Breast epithelium (tissue), 3 donors: ENCODE measurements around the gene TMEM198.
A peak's percentile ranks its signal among the peaks of the same experiment; 100 is the strongest.

Experiments used
- CTCF ChIP-seq, 3 donors: fragments of 450-650 bp; IDR thresholded peaks; one replicate each; pipeline ENCODE4 v1.5.1; 2016 to 2017; ENCODE audit warnings: antibody characterized with exemption in 3 of 3, mild to moderate bottlenecking in 3 of 3, moderate library complexity in 3 of 3
- POLR2A ChIP-seq: fragments of 450-650 bp; IDR thresholded peaks from one replicate; pipeline ENCODE4 v1.6.1; 2016; ENCODE audit warnings: antibody characterized with exemption, mild to moderate bottlenecking, moderate library complexity
- POLR2AphosphoS5 ChIP-seq, 3 donors: sonication (generic); formaldehyde crosslinking; IDR thresholded peaks; one replicate each; pipeline ENCODE4 v1.6.1; 2017; ENCODE audit warnings: antibody characterized with exemption in 3 of 3

- TF ChIP-seq CTCF (IDR thresholded peaks at IDR 0.05) (peak; percentile 31 to 51 (median 38)), POLR2AphosphoS5 (IDR thresholded peaks at IDR 0.05) (no peak), POLR2A (no peak)
These were observed 22.6 kb upstream of the TMEM198 start for GRCh38 chr2:219521066-219521880.
